Activated B cell treated with CpG ODN at 0.5 μM for 24 hours (primary cell): ENCODE measurements around the gene GALNT9. TPM values are rescaled to one million over a fixed set of nuclear protein-coding genes. Genes with fewer than 3 reads are reported as not detected.
"Not testable (repeated sequence)": the region's sequence is repeated elsewhere in the genome, so short reads cannot be mapped to it uniquely, and the experiment has no call there.

ENCODE experiments used
- ATAC-seq: fragments of 200-7000 bp; cut with Tn5 transposase; one replicate; pipeline ENCODE4 v1.10.0; 2021; ENCODE audit warnings: low read depth, mild to moderate bottlenecking, moderate library complexity
- CTCF ChIA-PET: fragments of 350-600 bp; sonication (Branson Sonifier 250); formaldehyde crosslinking; loops from one replicate; lab custom pipeline; 2021; ENCODE audit warnings: antibody characterized with exemption; lab: Charles Lee
- POLR2A ChIA-PET: fragments of 350-600 bp; sonication (Branson Sonifier 250); formaldehyde crosslinking; loops from one replicate; lab custom pipeline; 2021; ENCODE audit warnings: antibody characterized with exemption; lab: Charles Lee
- DNase-seq: peaks from one replicate; pipeline ENCODE4 v3.0.0; 2022
- H3K27ac Mint-ChIP-seq: one replicate; pipeline ENCODE4 v1.8.0; 2020; ENCODE audit warnings: mixed read lengths
- H3K27me3 Mint-ChIP-seq: one replicate; pipeline ENCODE4 v1.8.0; 2021; ENCODE audit warnings: mixed read lengths
- H3K36me3 Mint-ChIP-seq: one replicate; pipeline ENCODE4 v1.8.0; 2021; ENCODE audit warnings: low read depth, mixed read lengths
- H3K4me1 Mint-ChIP-seq: one replicate; pipeline ENCODE4 v1.8.0; 2021; ENCODE audit warnings: mixed read lengths
- H3K4me3 Mint-ChIP-seq: one replicate; pipeline ENCODE4 v1.8.0; 2020; ENCODE audit warnings: mild to moderate bottlenecking, mixed read lengths
- H3K9me3 Mint-ChIP-seq: one replicate; pipeline ENCODE4 v1.8.0; 2020; ENCODE audit warnings: mixed read lengths
- CTCF ChIP-seq: fragments of 200-600 bp; IDR thresholded peaks from one replicate; pipeline ENCODE4 v1.8.0; 2022; ENCODE audit warnings: antibody characterized with exemption, mild to moderate bottlenecking
- intact Hi-C: fragments of 100-400 bp; cut with micrococcal nuclease; formaldehyde crosslinking; loops from one replicate; pipeline ENCODE4 v1.15.1; 2024
- total RNA-seq: library from RNA; stranded (reverse); gene quantifications from 2 replicates; pipeline ENCODE4 v1.2.3, GENCODE V29; 2022

GALNT9 gene
- total RNA-seq, 1 donor from 2014 or later: not detected

- ATAC-seq: no peak
- ChIA-PET POLR2A (no interaction called here), CTCF (no interaction called here)
- peaks cover 8% of the 10 kb centered on the region for H3K4me1 Mint-ChIP-seq
- no peak overlapping the region for H3K4me3 Mint-ChIP-seq
- H3K36me3 Mint-ChIP-seq: peaks cover 21% of the 10 kb centered on the region
- intact Hi-C loops: no loop called here
- no peak for TF ChIP-seq CTCF
- no peak for DNase-seq
- no peak overlapping the region for H3K27ac Mint-ChIP-seq
- no peaks in the 10 kb centered on the region for H3K27me3 Mint-ChIP-seq
- no peaks in the 10 kb centered on the region for H3K9me3 Mint-ChIP-seq
Measured at GRCh38 chr12:132151145-132151765, 178.1 kb downstream of the GALNT9 start.

GRCh38 chr12:132150780-132151144 is 178.6 kb downstream of the GALNT9 start:
- CTCF ChIA-PET: no interaction called here
- intact Hi-C loops: no loop called here

GRCh38 chr12:132149526-132149925 is 179.9 kb downstream of the GALNT9 start:
- H3K27me3 Mint-ChIP-seq, CTCF ChIA-PET, H3K4me3 Mint-ChIP-seq, H3K9me3 Mint-ChIP-seq, DNase-seq, H3K27ac Mint-ChIP-seq, ATAC-seq, POLR2A ChIA-PET, intact Hi-C loops: not testable (repeated sequence)
- Mint-ChIP-seq H3K36me3 (peaks cover 25% of the 10 kb centered on the region), H3K4me1 (peaks cover 23% of the 10 kb centered on the region)

More at GRCh38 chr12:132150780-132151144, 178.6 kb downstream of the GALNT9 start:
- POLR2A ChIA-PET: no interaction called here
- H3K27me3 Mint-ChIP-seq: no peaks in the 10 kb centered on the region
- H3K36me3 Mint-ChIP-seq: peaks cover 24% of the 10 kb centered on the region
- no peak overlapping the region for H3K4me3 Mint-ChIP-seq
- no peak for DNase-seq
- no peaks in the 10 kb centered on the region for H3K9me3 Mint-ChIP-seq
- H3K4me1 Mint-ChIP-seq: peaks cover 13% of the 10 kb centered on the region
- TF ChIP-seq CTCF: no peak
- ATAC-seq: no peak
- no peak overlapping the region for H3K27ac Mint-ChIP-seq

GRCh38 chr12:132148368-132149045 is 180.9 kb downstream of the GALNT9 start:
- H3K4me3 Mint-ChIP-seq: no peak overlapping the region

More at GRCh38 chr12:132148368-132149045, 180.9 kb downstream of the GALNT9 start:
- no peak for TF ChIP-seq CTCF
- Mint-ChIP-seq H3K27ac (no peak overlapping the region), H3K4me1 (peaks cover 25% of the 10 kb centered on the region), H3K27me3 (no peaks in the 10 kb centered on the region), H3K36me3 (peaks cover 27% of the 10 kb centered on the region), H3K9me3 (no peaks in the 10 kb centered on the region)
- DNase-seq (no peak), ATAC-seq (no peak)
- intact Hi-C loops: no loop called here
- CTCF ChIA-PET: no interaction called here
- POLR2A ChIA-PET: no interaction called here
